Suprapubic skin (tissue), 4 donors: ENCODE measurements around the gene MIGA2.

ENCODE experiments used
- EP300 ChIP-seq: sonication (generic); formaldehyde crosslinking; IDR thresholded peaks from one replicate; pipeline ENCODE4 v1.6.1; 2017; ENCODE audit warnings: antibody characterized with exemption
- POLR2A ChIP-seq, 2 donors: fragments of 450-650 bp; IDR thresholded peaks; one replicate each; pipeline ENCODE4 v1.6.1; 2017; ENCODE audit warnings: antibody characterized with exemption in 2 of 2, mild to moderate bottlenecking in 2 of 2, moderate library complexity in 2 of 2
- POLR2AphosphoS5 ChIP-seq, 3 donors: sonication (generic); formaldehyde crosslinking; IDR thresholded peaks; one replicate each; pipeline ENCODE4 v1.6.1; 2017; ENCODE audit warnings: antibody characterized with exemption in 3 of 3
- TF ChIP-seq, protein P1 (sequence below), 2 donors: fragments of 200-600 bp in 1 of 2; fragments of 450-650 bp in 1 of 2; sonication (generic) in 1 of 2; IDR thresholded peaks; one replicate each; pipeline ENCODE4 v1.5.1; 2016 to 2019; ENCODE audit warnings: antibody characterized with exemption in 2 of 2, mild to moderate bottlenecking in 1 of 2, moderate library complexity in 1 of 2

DNA sequence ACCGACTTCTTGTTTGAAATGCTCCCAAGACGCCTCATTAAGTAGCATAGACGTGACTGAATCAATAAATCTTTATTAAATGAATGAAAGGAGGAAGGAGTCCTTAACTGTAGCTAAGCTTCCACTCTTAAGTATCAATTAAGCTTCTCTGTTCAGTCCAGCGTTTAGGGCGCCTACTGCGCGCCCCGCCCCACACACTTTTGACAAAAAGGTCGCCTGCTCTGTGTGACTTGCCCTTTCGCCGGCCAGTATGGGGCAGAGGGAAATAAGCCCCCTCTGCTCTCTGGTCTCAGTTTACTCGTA is 43.8 kb downstream of the MIGA2 start:
- TF ChIP-seq, protein P1, sequence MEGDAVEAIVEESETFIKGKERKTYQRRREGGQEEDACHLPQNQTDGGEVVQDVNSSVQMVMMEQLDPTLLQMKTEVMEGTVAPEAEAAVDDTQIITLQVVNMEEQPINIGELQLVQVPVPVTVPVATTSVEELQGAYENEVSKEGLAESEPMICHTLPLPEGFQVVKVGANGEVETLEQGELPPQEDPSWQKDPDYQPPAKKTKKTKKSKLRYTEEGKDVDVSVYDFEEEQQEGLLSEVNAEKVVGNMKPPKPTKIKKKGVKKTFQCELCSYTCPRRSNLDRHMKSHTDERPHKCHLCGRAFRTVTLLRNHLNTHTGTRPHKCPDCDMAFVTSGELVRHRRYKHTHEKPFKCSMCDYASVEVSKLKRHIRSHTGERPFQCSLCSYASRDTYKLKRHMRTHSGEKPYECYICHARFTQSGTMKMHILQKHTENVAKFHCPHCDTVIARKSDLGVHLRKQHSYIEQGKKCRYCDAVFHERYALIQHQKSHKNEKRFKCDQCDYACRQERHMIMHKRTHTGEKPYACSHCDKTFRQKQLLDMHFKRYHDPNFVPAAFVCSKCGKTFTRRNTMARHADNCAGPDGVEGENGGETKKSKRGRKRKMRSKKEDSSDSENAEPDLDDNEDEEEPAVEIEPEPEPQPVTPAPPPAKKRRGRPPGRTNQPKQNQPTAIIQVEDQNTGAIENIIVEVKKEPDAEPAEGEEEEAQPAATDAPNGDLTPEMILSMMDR (IDR thresholded peaks at IDR 0.05), result no peak
- TF ChIP-seq POLR2A (IDR thresholded peaks at IDR 0.05) (no peak), POLR2AphosphoS5 (IDR thresholded peaks at IDR 0.05) (no peak), EP300 (no peak)
